Glomerular visceral epithelial cell (primary cell): Measurements from ENCODE around the gene TUBA3D.
"Not testable (repeated sequence)": the region's sequence is repeated elsewhere in the genome, so short reads cannot be mapped to it uniquely, and the experiment has no call there.

Experiments used
- DNase-seq: peaks from one replicate; pipeline ENCODE4 v3.0.0-alpha.2; 2016; ENCODE audit errors: extremely low spot score

TUBA3D gene

GRCh38 chr2:131475831-131476230 is at the start of gene TUBA3D:
TSS of gene TUBA3D (plus strand) at chr2:131476119. CDS start at chr2:131476200, 81 bp downstream.
- no peak for DNase-seq

GRCh38 chr2:131426727-131427126 is 49.2 kb upstream of the TUBA3D start:
- no peak for DNase-seq

GRCh38 chr2:131431336-131431735 is 44.6 kb upstream of the TUBA3D start:
- DNase-seq: no peak

GRCh38 chr2:131440742-131441468 is 35.0 kb upstream of the TUBA3D start:
- DNase-seq: not testable (repeated sequence)

GRCh38 chr2:131444736-131445514 is 31.0 kb upstream of the TUBA3D start:
- not testable (repeated sequence) for DNase-seq

- DNase-seq: not testable (repeated sequence)
These were observed 30.5 kb upstream of the TUBA3D start for GRCh38 chr2:131445515-131445797.

- no peak for DNase-seq
These were observed 30.0 kb upstream of the TUBA3D start for GRCh38 chr2:131445896-131446295.

GRCh38 chr2:131447981-131448380 is 27.9 kb upstream of the TUBA3D start:
- not testable (repeated sequence) for DNase-seq

- DNase-seq: not testable (repeated sequence)
These were observed 24.5 kb upstream of the TUBA3D start for GRCh38 chr2:131451265-131451949.

GRCh38 chr2:131454914-131455313 is 21.0 kb upstream of the TUBA3D start:
- not testable (repeated sequence) for DNase-seq

- not testable (repeated sequence) for DNase-seq
These were observed 8.2 kb upstream of the TUBA3D start for GRCh38 chr2:131467722-131468121.

GRCh38 chr2:131470944-131471343 is 5.0 kb upstream of the TUBA3D start:
- not testable (repeated sequence) for DNase-seq

GRCh38 chr2:131471624-131472023 is 4.3 kb upstream of the TUBA3D start:
- DNase-seq: not testable (repeated sequence)

GRCh38 chr2:131473266-131473665 is 2.7 kb upstream of the TUBA3D start:
- DNase-seq: not testable (repeated sequence)

GRCh38 chr2:131476363-131476762 is 444 bp downstream of the TUBA3D start:
- DNase-seq: not testable (repeated sequence)

GRCh38 chr2:131477227-131477626 is 1.3 kb downstream of the TUBA3D start:
- not testable (repeated sequence) for DNase-seq

- not testable (repeated sequence) for DNase-seq
These were observed 2.3 kb downstream of the TUBA3D start for GRCh38 chr2:131478074-131478849.

GRCh38 chr2:131478850-131479461 is 3.0 kb downstream of the TUBA3D start:
- not testable (repeated sequence) for DNase-seq

- DNase-seq: not testable (repeated sequence)
These were observed 4.4 kb downstream of the TUBA3D start for GRCh38 chr2:131480351-131480750.

- DNase-seq: not testable (repeated sequence)
These were observed 6.7 kb downstream of the TUBA3D start for GRCh38 chr2:131482506-131483155.
